Right kidney (tissue), 1 donor: ENCODE results near the gene KCNG2.

ENCODE experiments used
- DNase-seq: peaks from one replicate; pipeline ENCODE4 v3.0.0-alpha.2; 2016

The KCNG2 gene

DNA sequence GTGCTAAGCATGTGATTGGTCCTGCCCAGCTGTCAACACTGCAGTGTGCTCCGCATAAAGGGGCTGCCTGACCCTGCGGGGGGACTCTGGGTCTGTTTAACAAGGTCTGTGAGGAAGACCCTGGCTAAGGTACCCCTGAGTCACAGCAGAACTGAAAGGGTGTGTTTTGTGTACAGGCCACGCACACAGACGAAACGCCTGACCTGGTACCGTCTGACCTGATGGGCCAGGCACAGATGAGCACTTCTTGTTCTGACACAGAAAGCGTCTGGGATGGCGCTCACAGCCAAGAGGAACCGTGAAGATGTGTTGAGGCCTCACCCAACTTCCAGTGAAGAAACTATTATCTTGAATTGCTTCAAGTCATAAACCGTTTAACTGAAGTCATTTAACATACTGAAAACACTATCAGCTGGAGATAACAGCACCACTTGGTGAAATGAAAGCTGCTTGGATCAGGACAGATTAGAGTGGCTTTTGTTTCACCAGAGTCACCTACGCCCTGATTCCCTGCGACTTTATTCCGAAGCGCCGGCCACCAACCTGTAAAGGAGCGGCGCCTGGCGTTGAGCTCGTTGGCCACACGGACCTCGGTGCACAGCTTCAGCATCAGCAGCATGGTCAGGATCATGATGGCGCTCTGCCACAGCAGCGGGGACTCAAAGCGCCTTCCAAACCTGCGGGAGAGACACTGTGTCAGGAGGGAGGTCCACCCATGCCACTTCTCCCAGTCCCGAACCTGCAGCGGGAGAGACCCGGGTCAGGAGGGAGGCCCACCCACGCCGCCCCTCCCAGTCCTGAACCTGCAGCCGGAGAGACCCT lies 145.3 kb downstream of the KCNG2 start:
- DNase-seq, result no peak

DNA sequence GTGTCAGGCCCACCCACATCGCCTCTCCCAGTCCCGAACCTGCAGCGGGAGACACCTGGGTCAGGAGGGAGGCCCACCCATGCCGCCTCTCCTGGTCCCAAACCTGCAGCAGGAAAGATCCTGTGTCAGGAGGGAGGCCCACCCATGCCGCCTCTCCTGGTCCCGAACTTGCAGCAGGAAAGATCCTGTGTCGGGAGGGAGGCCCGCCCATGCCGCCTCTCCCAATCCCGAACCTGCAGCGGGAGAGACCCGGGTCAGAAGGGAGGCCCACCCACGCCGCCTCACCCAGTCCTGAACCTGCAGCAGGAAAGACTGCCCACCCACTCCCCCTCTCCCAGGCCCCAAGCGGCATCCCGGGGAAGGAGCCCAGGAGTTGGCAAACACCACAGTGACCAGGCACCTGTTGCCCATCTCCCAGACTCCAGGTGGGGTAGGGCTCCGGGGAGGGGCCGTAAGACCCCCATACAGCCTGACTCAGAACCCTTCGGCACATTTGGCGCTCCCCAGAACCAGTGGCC lies 145.9 kb downstream of the KCNG2 start:
- DNase-seq, result no peak

DNA sequence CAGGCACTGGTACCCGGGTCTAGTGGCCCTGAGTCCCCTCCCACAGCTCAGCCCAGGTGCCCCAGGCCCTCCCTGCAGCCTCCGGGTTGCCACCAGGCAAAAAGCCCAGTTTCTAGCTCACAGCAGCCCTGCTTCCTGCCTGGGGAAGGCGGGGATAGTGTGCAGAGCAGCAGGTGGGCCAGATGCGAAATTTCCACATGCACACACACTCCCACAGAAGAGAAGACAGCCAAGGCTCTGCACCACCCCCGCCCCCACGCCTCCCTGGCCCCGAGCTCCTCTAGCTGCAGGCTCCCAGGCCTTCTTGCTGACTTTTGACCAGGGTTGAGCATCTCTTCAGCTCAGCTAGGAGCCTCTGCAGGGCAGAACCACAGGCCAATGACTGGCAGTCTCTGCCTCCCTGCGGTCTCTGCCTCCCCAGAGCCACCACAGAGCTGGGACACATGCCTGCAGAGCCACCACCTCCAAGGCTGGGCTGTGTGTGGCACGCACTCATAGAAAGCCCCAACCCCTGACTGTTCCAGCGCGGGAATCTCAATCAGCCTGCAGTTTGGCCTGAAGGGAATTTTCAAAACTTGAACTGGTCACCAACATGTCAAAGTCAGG lies 146.5 kb downstream of the KCNG2 start:
- DNase-seq, result no peak

GRCh38 chr18:79944746-79945117 lies 147.0 kb downstream of the KCNG2 start:
- no peak for DNase-seq

GRCh38 chr18:79945118-79946042 lies 147.6 kb downstream of the KCNG2 start:
- DNase-seq, result no peak

- no peak for DNase-seq
Observed at GRCh38 chr18:79947054-79947755, 149.5 kb downstream of the KCNG2 start.

- no peak for DNase-seq
Observed at GRCh38 chr18:79947881-79948610, 150.3 kb downstream of the KCNG2 start.

- DNase-seq, result no peak
Observed at GRCh38 chr18:79948719-79949411, 151.1 kb downstream of the KCNG2 start.
